Measurements from ENCODE around the gene MTO1.
A peak's percentile ranks its signal among the peaks of the same experiment; 100 is the strongest.
"Not testable (repeated sequence)": the region's sequence is repeated elsewhere in the genome, so short reads cannot be mapped to it uniquely, and the experiment has no call there.

The MTO1 gene

DNA sequence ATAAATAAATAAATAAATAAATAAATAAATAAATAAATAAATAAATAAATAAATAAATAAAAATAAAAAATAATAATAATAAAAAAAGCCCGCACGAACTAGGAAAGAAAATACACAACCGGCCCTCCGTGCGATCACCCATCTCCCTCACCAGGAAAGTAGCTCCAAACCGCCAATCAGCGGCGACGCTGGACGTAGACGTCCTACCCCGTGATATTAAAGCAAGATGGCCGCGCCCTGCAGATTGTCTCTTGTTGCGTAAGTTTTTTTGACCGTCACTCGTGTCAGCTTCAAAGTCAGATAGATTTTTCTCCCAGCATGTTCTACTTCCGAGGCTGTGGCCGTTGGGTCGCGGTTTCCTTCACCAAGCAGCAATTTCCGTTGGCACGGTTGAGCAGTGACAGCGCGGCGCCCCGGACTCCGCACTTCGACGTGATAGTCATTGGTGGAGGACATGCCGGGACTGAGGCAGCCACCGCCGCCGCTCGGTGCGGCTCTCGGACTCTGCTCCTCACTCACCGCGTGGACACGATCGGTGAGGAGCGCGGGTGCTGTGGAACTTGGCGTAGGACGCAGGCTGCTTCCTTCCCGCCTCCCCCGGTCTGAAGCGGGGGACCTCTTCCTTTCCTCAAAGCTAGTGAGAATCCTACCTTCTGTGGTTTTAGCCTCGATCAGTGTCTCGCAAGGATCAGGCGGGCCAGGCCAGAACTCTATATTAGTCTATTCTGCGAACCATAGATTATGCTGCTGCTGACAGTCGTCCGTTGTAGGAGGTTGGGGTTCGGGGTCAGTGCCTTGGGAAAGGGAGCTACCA lies at the start of gene MTO1:
Gene MTO1 (plus strand): TSS at position 201 of the 814 bp plus-strand sequence. CDS start 118 bp downstream, at position 319.
- peak; percentile 88 for DNase-seq (ENCODE audit: low spot score)

DNA sequence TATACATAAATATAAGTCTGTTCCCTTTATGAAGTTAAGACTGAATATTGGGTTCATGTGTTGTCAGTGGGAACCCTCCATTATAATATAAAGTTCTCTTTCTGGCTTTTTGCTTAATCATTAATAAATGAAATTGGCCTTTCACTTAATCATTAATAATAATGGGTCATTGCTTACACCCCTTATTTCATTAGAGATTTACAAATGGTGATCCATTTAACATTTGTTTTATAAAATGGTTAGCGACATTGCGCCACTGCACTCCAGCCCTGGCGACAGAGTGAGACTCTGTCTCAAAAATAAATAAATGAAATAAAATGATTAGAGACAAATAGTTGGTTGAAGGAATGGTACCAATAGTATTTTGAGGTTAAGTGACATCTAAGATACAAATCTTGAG lies 48.4 kb upstream of the MTO1 start:
- DNase-seq (ENCODE audit: low spot score): no peak

GRCh38 chr6:73418081-73418741 lies 43.3 kb upstream of the MTO1 start:
- no peak for DNase-seq (ENCODE audit: low spot score)

DNA sequence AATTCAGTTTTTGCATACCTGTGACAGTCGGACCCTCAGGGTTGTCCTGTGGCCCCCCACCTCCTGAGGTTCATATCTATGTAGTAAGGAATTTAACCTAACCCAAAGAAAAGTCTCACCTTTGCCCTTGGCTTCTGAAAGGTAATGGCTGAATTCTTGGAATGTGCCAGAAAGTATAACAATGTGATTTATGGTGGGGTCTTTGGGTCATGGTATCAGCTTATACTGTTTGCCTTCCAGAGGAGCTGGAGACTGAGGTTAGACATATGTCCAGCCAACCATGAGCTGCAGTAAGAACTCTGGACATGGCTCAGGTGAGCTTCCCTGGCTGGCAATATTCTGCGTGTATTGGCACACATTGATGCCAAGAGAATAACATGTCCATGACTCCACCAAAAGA lies 40.0 kb upstream of the MTO1 start:
- DNase-seq (ENCODE audit: low spot score): no peak

DNA sequence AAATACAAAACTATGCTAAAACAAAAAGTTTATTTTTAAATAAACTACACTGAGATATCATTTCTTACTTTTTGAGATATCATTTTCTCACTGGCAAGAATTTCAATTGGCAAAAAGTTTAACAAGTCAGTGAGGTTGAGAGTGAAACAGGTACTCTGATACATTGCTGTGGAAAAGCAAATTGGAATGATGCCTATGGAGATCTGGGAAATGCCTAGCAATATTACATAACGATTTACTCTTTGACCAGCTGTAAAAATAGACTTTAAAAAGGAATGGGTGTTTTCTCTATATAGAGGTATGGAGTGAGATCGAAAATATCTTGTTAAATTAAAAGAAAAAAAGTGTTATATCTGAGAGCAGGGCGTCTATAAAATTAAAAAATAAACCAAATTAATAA lies 26.3 kb upstream of the MTO1 start:
- no peak for DNase-seq (ENCODE audit: low spot score)

DNA sequence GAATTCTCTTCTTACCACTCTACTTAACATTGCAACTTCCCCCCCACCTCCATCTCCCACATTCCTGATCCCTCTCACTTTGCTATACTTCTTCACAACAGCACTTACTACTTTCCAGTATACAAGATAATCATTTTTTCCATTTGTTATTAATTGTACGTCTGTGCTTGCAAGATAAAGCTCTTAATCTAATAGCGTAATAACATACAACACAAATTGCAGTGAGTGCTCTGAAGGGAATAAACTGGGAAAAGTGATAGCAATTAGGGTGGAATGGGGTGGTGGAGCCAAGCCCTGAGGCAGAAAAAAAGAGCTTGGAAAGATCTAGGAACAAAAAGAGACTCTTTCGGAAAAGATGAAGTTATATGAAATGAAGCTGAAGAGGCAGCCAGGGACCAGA lies 18.0 kb upstream of the MTO1 start:
- no peak for DNase-seq (ENCODE audit: low spot score)

GRCh38 chr6:73451223-73452106 lies 10.1 kb upstream of the MTO1 start:
- DNase-seq (ENCODE audit: low spot score): peak; percentile 80

DNA sequence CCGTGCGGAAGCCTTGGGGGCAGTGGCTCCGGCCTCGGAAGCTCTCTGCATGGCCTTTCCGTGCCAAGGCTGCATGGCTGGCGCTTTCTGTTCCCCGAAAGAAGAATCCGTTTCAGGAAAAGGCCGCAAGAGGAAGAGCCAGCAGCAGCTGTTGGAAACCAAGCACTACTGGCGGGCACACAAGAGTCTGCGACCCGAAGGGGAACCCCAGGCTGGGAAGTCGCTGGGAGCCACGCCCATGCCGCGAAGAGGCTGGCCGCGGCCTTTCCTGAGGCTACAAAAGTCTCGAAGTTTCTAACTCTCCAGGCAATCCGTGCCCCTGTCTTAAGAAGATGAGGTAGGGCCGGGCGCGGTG lies 9.5 kb upstream of the MTO1 start, which contains the start of gene CGAS:
Gene CGAS (minus strand): TSS at position 191 of the 355 bp plus-strand sequence. CDS start 116 bp downstream, at position 75.
- peak; percentile 27 for DNase-seq (ENCODE audit: low spot score)

- DNase-seq (ENCODE audit: low spot score): no peak
Measured at GRCh38 chr6:73455865-73456629, 5.5 kb upstream of the MTO1 start.

DNA sequence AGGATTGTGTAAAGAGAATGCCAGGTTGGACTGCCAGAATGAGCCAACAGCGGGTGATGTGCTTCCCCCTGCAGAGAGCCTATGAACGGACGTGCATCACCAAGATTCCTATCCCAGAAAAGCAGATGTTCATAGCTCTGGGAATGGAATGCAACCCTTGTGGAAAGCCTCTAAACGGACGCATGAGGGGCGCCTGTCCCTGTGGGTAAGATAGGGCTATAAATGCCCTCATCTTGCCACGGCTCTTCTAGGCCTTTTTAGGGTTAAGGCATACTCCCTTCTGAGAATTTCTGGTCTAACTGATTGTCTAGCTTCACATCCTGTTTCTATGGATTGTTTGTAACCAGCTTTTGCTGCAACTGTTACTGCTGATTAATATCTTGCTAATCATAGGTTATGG lies 2.1 kb upstream of the MTO1 start:
- DNase-seq (ENCODE audit: low spot score): not testable (repeated sequence)

- DNase-seq (ENCODE audit: low spot score): no peak
Measured at GRCh38 chr6:73460056-73460455, 1.5 kb upstream of the MTO1 start.

GRCh38 chr6:73471686-73472290 lies 10.3 kb downstream of the MTO1 start:
- DNase-seq (ENCODE audit: low spot score): no peak

- DNase-seq (ENCODE audit: low spot score): no peak
Measured at GRCh38 chr6:73476723-73477122, 15.2 kb downstream of the MTO1 start.

- DNase-seq (ENCODE audit: low spot score): no peak
Measured at GRCh38 chr6:73477407-73477806, 15.9 kb downstream of the MTO1 start.

DNA sequence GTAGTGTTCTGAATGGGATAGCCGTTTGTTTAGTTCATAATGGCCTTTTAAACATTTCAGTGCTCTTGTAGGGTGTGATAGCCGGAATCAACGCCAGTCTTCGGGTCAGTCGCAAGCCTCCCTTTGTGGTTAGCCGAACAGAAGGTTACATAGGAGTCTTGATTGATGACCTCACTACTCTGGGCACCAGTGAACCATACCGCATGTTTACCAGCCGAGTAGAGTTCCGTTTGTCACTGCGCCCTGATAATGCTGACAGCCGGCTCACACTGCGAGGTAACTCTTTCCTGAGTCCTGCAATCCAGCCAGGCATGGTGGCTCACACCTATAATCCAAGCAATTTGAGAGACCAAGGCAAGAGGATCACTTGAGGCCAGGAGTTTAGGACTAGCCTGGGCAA lies 20.4 kb downstream of the MTO1 start:
- no peak for DNase-seq (ENCODE audit: low spot score)

- DNase-seq (ENCODE audit: low spot score): no peak
Measured at GRCh38 chr6:73484438-73484837, 22.9 kb downstream of the MTO1 start.

GRCh38 chr6:73487473-73487872 lies 25.9 kb downstream of the MTO1 start:
- no peak for DNase-seq (ENCODE audit: low spot score)

GRCh38 chr6:73491377-73491776 lies 29.8 kb downstream of the MTO1 start:
- DNase-seq (ENCODE audit: low spot score): peak; percentile 28

DNA sequence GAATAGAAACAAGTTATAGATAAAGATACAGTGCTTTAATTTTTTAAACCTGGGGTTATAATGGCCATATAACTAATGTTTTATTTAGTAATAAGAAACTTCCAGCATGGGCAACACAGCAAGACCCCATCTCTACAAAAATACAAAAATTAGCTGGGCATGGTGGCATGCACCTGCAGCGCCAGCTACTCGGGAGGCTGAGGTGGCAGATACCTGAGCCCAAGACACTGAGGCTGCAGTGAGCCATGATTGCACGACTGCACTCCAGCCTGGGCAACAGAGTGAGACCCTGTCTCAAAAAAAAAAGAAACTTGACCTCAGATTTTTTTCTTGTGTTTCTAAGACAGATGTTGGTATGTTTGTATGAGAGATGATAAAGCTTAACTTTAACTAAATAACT lies 36.4 kb downstream of the MTO1 start:
- no peak for DNase-seq (ENCODE audit: low spot score)

GRCh38 chr6:73503027-73503772 lies 41.7 kb downstream of the MTO1 start:
- DNase-seq (ENCODE audit: low spot score): no peak

DNA sequence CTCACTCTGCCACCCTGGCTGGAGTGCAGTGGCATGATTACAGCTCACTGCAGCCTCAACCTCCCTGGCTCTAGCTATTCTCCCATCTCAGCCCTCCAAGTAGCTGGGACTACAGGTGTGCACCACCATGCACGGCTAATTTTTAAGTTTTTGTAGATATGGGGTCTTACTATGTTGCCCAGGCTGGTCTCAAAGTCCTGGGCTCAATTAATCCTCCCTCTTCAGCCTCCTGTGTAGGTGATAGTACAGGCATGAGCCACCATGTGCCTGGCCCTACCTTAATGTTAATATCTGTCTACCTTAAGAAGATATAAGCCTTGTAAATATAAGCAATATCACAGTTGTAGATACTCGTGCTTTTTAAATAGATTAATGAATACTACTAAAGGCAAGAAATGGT lies 42.6 kb downstream of the MTO1 start:
- no peak for DNase-seq (ENCODE audit: low spot score)

Measured in COLO829 (cell line).